GM19395 (cell line): Measurements from ENCODE around the gene ITGA3.

ENCODE experiments used
- ATAC-seq: cut with Tn5 transposase; IDR thresholded peaks from one replicate; pipeline ENCODE4 v1.9.1; 2021; ENCODE audit warnings: mild to moderate bottlenecking, moderate library complexity; ENCODE audit not compliant: unreplicated experiment

The ITGA3 gene

DNA sequence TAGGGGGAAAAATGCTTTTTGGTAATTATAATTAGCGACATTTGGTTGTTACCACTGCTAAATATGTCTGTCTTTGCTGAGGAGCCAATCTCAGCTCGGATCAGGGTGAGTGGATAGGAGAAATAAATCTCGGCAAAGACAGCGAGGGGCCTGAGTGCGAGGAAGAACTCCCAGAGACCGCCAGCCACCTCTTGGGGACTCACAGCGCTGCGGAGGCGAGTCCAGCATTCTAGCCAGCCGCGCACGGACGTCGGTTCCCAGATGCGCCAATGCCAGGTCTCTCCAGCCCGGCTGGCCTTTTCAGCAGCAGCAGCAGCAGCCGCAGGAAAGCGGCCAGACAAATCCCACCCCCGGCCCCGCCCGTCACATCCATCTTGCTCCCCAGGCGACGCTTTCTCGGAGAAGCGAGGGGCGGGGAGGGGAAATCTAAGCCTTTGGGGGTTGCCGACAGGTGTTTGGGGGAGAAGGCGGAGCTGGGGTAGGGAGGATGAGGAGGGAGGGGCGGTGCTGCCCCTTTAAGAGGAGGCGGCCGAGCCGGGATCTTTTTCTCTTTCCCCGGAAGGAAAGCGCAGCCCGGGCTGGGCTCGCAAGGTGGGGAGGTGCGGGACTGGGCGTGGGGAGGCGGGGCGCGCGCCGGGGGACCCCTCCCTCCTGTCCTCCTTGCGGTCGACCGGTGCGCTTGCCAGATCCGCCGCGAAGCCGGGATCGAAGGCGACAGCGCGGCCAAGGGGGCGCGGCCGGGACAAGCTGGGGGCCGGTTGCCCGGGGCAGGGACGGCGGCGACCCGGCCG lies at the start of gene ITGA3:
Gene ITGA3, plus strand, starts transcription at position 685 of the 791 bp plus-strand sequence. CDS start 330 bp downstream, outside the sequence.
- ATAC-seq: no peak

DNA sequence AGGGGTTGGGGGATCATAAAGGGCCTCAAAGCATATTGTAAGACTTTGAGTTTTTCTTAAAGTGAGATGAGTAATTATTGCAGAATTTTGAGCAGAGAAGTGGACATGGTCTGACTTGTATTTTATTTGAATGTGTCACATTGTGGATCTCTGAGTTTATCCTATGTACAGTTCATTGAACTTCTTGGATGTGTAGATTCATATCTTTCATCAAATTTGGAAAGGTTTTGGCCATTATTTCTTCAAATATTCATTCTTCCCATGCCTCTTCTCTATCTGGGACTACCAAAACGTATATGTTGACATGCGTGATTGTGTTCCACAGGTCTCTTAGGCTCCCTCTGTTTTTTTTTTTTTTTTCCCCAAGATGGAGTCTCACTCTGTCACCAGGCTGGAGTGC lies 46.6 kb upstream of the ITGA3 start:
- ATAC-seq: no peak

DNA sequence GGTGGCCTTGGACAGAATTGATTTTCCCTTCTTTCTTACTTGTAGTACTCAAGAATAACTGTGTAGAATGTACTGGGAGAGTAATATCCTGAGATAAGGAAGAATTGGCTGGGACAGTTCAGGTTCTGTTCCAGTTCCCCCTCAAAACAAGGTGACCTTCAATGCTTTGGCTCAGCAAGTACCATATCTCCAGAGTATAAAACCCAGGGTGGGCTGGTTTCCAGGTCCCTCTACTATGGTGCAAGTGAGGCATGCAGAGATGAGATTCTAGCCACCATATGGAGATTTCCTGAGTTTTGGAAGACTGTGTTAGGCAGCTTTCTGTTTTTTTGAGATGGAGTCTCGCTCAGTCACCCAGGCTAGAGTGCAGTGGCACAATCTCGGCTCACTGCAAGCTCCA lies 42.8 kb upstream of the ITGA3 start:
- no peak for ATAC-seq

GRCh38 chr17:50014471-50015088 lies 41.3 kb upstream of the ITGA3 start:
- ATAC-seq: no peak

GRCh38 chr17:50015146-50015545 lies 40.8 kb upstream of the ITGA3 start:
- no peak for ATAC-seq

- no peak for ATAC-seq
Measured at GRCh38 chr17:50018909-50019308, 37.0 kb upstream of the ITGA3 start.

GRCh38 chr17:50020841-50021599 lies 34.9 kb upstream of the ITGA3 start:
- ATAC-seq: no peak

- ATAC-seq: no peak
Measured at GRCh38 chr17:50021681-50022370, 34.1 kb upstream of the ITGA3 start.

GRCh38 chr17:50022463-50023130 lies 33.3 kb upstream of the ITGA3 start:
- ATAC-seq: no peak

GRCh38 chr17:50023520-50023919 lies 32.4 kb upstream of the ITGA3 start:
- ATAC-seq: no peak

- no peak for ATAC-seq
Measured at GRCh38 chr17:50024808-50025207, 31.1 kb upstream of the ITGA3 start.

GRCh38 chr17:50026046-50026675 lies 29.7 kb upstream of the ITGA3 start:
- no peak for ATAC-seq

GRCh38 chr17:50026837-50027171 lies 29.1 kb upstream of the ITGA3 start:
- no peak for ATAC-seq

DNA sequence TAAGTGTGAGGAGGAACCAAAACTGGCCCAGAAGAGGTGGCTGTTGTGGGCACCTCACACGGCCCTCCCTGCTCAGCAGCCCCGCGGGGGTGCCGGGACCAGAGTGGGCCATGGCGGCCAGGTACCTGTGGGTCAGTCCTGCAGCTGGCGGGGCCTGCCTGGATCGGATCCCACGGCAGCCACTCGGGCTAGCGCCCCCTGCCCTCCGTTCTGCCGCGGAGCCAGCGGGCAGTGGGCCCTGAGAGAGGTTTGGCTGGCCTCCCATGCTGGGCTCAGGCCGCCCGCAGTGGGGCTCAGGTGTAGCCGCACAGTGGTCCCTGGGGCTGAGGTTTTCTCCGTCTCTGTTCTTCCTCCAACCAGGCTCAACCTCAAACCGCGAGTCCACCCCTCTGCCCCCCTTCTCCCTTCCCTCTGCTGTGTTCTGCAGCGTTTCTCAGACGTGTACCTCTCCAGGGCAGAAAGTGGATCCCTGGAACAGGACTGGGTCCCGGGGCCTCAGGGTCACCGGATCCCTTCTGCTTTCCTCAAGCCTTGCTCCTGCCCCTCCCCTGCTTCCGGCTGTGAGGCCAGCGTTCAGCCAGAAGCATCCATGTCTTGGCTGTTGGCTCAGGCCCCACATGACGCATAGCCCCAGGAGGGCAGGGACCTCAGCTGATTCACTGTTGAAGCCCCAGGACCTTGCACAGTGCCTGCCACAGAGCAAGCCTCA lies 28.6 kb upstream of the ITGA3 start:
- ATAC-seq: no peak

DNA sequence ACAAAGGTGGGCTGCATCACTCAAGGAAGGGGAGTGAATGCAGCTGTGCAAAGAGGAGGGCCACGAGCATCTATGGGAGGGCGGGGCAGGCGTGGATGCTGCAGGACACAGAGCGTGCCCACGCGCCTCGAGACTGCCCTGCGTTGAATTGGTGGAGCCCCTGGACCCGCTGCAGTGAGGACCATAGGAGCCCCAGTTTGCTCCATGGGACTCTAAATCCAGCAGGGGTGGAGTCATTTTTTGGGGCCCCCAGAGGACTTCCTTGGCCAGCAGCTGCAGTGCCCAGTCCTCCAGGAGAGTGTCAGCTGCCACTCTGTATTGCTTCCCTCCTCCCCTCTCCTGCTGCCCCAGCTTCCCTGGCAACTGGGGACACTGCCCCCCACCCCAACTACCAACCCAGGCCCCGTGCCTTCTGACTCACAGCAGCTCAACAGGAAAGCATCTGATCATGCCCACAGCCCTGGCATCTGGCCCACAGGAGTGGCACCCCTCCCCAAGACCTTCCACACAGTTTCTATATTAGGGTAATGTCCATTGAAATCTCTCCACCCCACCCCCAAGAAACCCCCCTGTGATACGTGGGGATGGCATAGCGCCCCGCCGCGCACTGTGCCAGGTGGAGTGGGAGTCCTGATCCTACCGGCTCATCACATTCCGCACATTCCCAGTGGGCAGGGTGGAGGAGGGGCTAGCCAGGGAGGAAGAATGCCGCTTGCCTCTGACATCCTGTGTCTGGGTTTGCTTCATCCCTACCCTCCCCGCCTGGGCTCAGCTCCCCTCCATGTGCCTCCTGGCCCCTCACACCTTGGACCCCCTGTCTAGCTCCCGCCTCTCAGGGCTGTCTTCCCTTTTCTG lies 27.8 kb upstream of the ITGA3 start:
- ATAC-seq: no peak

DNA sequence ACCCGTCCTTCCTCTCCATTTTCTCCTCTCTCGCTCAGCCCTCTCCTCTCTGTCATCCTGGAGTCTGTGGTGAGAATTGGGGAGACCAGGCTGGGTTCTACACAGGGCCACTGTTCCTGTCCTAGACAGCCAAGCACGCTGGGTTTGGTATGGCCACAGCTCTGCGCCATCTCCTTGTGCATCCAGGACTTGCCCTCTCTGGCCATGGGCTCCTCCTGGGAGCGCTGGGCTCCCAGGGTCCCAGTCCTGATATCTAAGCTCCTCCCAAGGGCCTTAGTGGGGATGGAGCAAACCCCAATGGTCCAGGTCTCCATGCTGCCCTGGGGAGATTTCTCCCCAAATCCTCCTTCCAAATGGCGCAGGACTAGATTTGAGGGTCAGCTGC lies 27.2 kb upstream of the ITGA3 start:
- ATAC-seq: no peak

DNA sequence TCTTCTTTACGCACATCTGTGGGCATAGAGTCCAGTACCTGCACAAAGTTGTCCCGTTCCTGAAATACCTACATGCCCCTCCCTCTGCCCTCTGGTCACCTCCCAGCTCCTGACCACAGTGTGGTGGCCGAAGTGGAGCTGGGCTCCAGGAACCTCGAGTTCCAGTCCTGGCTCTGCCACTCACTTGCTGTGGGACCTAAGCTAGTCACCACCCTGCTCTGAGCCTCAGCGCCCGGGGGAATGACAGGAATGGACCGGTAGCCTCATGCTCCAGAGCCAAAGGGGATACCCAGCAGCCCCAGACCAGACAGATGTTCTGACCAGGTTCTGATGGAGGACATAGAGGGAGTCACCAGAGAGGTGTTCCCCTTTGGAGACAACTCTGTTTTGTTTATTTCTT lies 26.7 kb upstream of the ITGA3 start:
- no peak for ATAC-seq

DNA sequence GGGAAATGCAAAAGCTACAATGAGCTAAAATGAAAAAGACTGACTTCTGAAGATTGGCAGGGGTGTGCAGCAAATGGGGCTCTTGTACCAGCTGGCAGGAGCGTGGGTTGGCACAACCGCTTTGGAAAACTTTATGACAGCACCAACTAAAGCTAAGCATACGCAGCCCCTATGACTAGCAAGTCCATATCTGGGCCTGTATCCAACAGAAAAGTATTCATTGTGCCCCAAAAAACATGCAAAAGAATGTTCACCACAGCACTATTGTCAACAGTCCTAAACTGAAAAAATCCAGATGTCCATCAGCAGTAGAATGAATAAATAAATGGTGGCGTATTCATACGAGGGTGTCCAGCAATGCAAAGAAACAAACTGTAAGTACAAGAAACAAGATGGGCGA lies 22.6 kb upstream of the ITGA3 start:
- ATAC-seq: no peak
